Measurements from ENCODE around the gene RNF212B. TPM values are rescaled to one million over a fixed set of nuclear protein-coding genes. Genes with fewer than 3 reads are reported as not detected.
A peak's percentile ranks its signal among the peaks of the same experiment; 100 is the strongest.

RNF212B gene
- total and polyA plus RNA-seq, 8 donors = 0.40 to 1.1 (median 1.1) TPM; not detected in 5

- Histone ChIP-seq H3K36me3 (peaks cover 0 to 23% (median 8%) of the 10 kb centered on the region in 4 donors), H3K4me3 (no peak overlapping the region), H3K9me3 (no peaks in the 10 kb centered on the region), H3K27ac (peak overlapping the region in 3 of 5 donors; percentile 98), H3K27me3 (no peaks in the 10 kb centered on the region), H3K4me1 (peaks cover 25 to 45% (median 41%) of the 10 kb centered on the region in 4 donors)
- WGBS, 5 donors = 79 to 82% (median 81%) methylated on average over 7 of the region's 7 CpGs
- intact Hi-C loops (cut with DNase I; ENCODE audit: low total_unique reads) = no loop called here
- TF ChIP-seq EP300 (IDR thresholded peaks at IDR 0.05) (no peak), POLR2AphosphoS5 (IDR thresholded peaks at IDR 0.05) (no peak), POLR2A (IDR thresholded peaks at IDR 0.05) (no peak), CTCF (IDR thresholded peaks at IDR 0.05) (no peak)
- DNase-seq = no peak
Observed at GRCh38 chr14:23297611-23298277, 60.0 kb downstream of the RNF212B start.

DNA sequence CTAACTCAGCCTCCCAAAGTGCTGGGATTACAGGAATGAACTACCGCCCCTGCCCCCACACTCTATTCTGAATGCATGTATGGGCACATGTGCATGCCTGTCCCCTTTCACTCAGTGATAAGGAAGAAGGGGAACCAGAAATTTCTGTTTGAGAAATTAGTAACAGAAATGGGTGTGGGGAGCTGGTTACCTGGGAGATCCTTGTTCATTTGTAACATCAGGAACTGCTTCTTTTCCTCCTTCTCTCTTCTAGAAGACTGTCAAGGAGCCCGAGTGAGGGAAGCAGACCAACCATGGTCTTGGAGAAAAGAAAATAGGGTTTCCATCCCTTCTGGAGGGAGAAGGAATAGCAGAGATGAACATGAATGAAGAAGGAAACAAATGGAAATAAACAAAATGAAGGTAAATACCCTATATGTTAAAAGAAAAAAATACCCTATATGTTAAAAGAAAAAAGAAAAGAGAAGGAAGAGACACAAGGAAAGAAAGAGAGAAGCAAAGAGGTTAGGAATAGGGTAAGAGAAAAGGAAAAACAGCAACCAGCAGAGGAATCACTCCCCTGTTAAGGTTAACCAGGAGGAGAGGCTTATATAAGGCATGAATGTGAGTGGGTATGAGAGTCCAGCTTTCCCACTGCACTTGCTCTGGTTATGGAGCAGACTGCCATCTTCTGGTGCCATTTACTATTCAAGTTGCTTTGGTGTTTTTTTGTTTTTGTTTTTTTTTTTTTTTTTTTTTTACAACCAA is 61.6 kb downstream of the RNF212B start:
- H3K9me3 ChIP-seq = no peaks in the 10 kb centered on the region
- TF ChIP-seq POLR2A (IDR thresholded peaks at IDR 0.05) = no peak
- peak in 1 of 7 experiments; percentile 20 for TF ChIP-seq CTCF (IDR thresholded peaks at IDR 0.05)
- TF ChIP-seq POLR2AphosphoS5 (IDR thresholded peaks at IDR 0.05) = peak in 1 of 3 donors; percentile 36
- no peaks in the 10 kb centered on the region for H3K27me3 ChIP-seq
- peak overlapping the region; percentile 51 to 98 (median 98) for H3K27ac ChIP-seq
- peaks cover 30 to 51% (median 46%) of the 10 kb centered on the region in 4 donors for H3K4me1 ChIP-seq
- WGBS, 5 donors = 44 to 67% (median 64%) methylated on average over 2 of the region's 2 CpGs
- H3K36me3 ChIP-seq = peaks cover 0 to 23% (median 8%) of the 10 kb centered on the region in 4 donors
- H3K4me3 ChIP-seq = peak overlapping the region in 1 of 4 donors; percentile 73
- intact Hi-C loops (cut with DNase I; ENCODE audit: low total_unique reads) = no loop called here
- peak in 1 of 2 donors; percentile 86 for DNase-seq

DNA sequence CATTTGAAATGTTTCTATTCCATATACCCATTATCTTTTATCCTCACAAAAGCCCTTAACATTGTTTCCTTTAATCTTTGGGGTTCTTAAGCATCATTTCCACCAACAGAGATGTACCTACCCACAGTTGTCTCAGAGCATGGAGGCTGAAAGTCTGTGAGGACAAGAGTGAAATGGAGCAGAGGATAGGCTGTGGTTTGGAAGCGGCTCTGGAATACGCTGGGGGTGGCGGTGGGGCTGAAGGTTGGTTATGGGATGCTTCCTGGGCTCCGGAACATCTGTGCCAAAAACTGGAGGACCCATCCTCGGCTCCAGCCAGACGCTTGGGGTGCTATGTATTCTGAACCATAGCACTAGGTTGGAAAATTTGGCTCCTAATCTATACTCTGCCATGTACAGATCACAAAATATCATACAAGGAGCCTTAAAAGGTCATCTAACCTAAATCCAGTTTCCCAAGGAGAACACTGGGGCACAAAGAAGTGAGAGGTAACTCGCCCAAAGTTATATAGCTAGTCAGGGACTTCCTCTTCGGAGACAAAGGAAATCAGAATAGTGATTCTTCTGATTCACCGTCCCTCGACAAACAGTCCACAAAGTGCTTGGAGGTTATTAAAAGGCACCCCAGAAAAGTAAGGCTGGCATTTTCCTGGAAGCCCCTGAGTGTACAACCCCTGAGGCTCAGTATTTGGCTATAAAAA is 62.4 kb downstream of the RNF212B start:
- no peak for DNase-seq
- no peak for TF ChIP-seq POLR2A (IDR thresholded peaks at IDR 0.05)
- no peak for TF ChIP-seq CTCF (IDR thresholded peaks at IDR 0.05)
- TF ChIP-seq EP300 (IDR thresholded peaks at IDR 0.05) = no peak
- no peak for TF ChIP-seq POLR2AphosphoS5 (IDR thresholded peaks at IDR 0.05)
- H3K9me3 ChIP-seq = no peaks in the 10 kb centered on the region
- H3K4me3 ChIP-seq = peak overlapping the region; percentile 67 to 73 (median 72)
- H3K27ac ChIP-seq = peak overlapping the region; percentile 93 to 98 (median 98)
- peaks cover 0 to 23% (median 8%) of the 10 kb centered on the region in 4 donors for H3K36me3 ChIP-seq
- intact Hi-C loops (cut with DNase I; ENCODE audit: low total_unique reads) = no loop called here
- H3K4me1 ChIP-seq = peaks cover 26 to 44% (median 42%) of the 10 kb centered on the region in 4 donors
- 51 to 63% (median 56%) methylated on average over 10 of the region's 10 CpGs for WGBS, 5 donors
- no peaks in the 10 kb centered on the region for H3K27me3 ChIP-seq

GRCh38 chr14:23300687-23301223 is 63.0 kb downstream of the RNF212B start:
- Histone ChIP-seq H3K27me3 (no peaks in the 10 kb centered on the region), H3K36me3 (peaks cover 0 to 23% (median 8%) of the 10 kb centered on the region in 4 donors), H3K4me1 (peaks cover 30 to 47% (median 45%) of the 10 kb centered on the region in 4 donors), H3K9me3 (no peaks in the 10 kb centered on the region), H3K4me3 (peak overlapping the region; percentile 67 to 73 (median 72)), H3K27ac (peak overlapping the region; percentile 93 to 98 (median 98))
- intact Hi-C loops (cut with DNase I; ENCODE audit: low total_unique reads) = no loop called here
- no peak for TF ChIP-seq POLR2A (IDR thresholded peaks at IDR 0.05)
- WGBS, 5 donors = 3 to 11% (median 4%) methylated on average over 13 of the region's 13 CpGs
- peak in 1 of 2 donors; percentile 62 for DNase-seq
